ENCODE measurements around the gene CROCC.
"Not testable (repeated sequence)": the region's sequence is repeated elsewhere in the genome, so short reads cannot be mapped to it uniquely, and the experiment has no call there.

The CROCC gene

DNA sequence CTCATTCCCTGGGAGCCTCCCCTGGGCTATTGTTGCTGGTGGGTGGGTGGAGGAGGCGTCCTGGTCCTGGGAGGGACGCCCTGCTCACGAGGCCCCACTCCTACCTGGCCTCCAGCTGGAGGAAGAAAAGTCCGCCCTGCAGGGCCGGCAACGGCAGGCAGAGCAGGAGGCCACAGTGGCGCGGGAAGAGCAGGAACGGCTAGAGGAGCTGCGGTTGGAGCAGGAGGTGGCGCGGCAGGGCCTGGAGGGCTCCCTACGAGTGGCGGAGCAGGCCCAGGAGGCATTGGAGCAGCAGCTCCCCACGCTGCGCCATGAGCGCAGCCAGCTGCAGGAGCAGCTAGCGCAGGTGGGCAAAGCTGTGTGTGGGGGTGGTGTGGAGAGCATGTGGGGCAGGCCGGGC, 24.9 kb downstream of the CROCC start:
- Histone ChIP-seq H3K4me3 (ENCODE audit: low read length) (no peak overlapping the region), H3K9me3 (replicated peaks; ENCODE audit: insufficient read depth, low read length) (no peaks in the 10 kb centered on the region), H3K27me3 (replicated peaks; ENCODE audit: insufficient read depth, low read length) (no peaks in the 10 kb centered on the region), H2AFZ (ENCODE audit: low read length) (no peak overlapping the region), H3K4me1 (ENCODE audit: low read length) (no peaks in the 10 kb centered on the region), H4K20me1 (ENCODE audit: insufficient read depth, low read length) (no peaks in the 10 kb centered on the region), H3K27ac (ENCODE audit: low read length) (no peak overlapping the region), H3K79me2 (ENCODE audit: low read length) (no peaks in the 10 kb centered on the region), H3K9me2 (replicated peaks; ENCODE audit: insufficient read depth, low read length) (no peaks in the 10 kb centered on the region), H3F3A (ENCODE audit: insufficient read depth, low read length) (no peaks in the 10 kb centered on the region), H3K36me3 (replicated peaks; ENCODE audit: insufficient read depth, low read length) (no peaks in the 10 kb centered on the region), H3K9ac (ENCODE audit: low read length) (no peak overlapping the region), H3K4me2 (ENCODE audit: low read depth, low read length) (no peak overlapping the region)
- DNase-seq: no peak
- TF ChIP-seq, protein P1, sequence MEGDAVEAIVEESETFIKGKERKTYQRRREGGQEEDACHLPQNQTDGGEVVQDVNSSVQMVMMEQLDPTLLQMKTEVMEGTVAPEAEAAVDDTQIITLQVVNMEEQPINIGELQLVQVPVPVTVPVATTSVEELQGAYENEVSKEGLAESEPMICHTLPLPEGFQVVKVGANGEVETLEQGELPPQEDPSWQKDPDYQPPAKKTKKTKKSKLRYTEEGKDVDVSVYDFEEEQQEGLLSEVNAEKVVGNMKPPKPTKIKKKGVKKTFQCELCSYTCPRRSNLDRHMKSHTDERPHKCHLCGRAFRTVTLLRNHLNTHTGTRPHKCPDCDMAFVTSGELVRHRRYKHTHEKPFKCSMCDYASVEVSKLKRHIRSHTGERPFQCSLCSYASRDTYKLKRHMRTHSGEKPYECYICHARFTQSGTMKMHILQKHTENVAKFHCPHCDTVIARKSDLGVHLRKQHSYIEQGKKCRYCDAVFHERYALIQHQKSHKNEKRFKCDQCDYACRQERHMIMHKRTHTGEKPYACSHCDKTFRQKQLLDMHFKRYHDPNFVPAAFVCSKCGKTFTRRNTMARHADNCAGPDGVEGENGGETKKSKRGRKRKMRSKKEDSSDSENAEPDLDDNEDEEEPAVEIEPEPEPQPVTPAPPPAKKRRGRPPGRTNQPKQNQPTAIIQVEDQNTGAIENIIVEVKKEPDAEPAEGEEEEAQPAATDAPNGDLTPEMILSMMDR (IDR thresholded peaks at IDR 0.05; ENCODE audit: low read length): no peak
- TF ChIP-seq EZH2 (optimal IDR thresholded peaks at IDR 0.05; ENCODE audit: low read depth, low read length) (no peak), EZH2phosphoT487 (IDR thresholded peaks at IDR 0.05; ENCODE audit: low read length) (no peak)

DNA sequence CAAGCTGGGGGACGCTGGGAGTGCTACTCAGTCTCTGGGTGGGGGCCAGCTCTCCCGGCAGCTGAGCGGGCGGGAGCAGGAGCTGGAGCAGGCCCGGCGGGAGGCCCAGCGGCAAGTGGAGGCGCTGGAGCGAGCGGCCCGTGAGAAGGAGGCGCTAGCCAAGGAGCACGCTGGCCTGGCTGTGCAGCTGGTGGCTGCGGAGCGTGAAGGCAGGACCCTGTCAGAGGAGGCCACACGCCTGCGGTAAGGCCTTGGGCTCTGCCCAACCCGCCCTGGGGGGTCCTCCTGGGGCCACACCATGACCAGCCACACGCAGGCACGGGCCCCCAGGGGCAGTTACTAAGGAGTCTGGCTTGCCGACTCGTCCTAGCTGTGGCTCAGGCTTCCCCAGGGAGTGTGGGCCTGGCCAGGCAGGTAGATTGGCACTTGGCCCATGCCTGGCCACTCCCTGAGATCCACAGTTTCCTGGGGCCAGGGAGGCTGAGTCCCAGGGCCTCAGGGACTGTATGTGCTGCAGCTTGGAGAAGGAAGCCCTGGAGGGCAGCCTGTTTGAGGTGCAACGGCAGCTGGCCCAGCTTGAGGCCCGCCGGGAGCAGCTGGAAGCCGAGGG, 26.7 kb downstream of the CROCC start:
- not testable (repeated sequence) for H3K4me3 ChIP-seq (ENCODE audit: low read length); H3K4me2 ChIP-seq (ENCODE audit: low read depth, low read length); H3K79me2 ChIP-seq (ENCODE audit: low read length); H4K20me1 ChIP-seq (ENCODE audit: insufficient read depth, low read length); H2AFZ ChIP-seq (ENCODE audit: low read length); H3K9ac ChIP-seq (ENCODE audit: low read length); H3F3A ChIP-seq (ENCODE audit: insufficient read depth, low read length); H3K27me3 ChIP-seq (replicated peaks; ENCODE audit: insufficient read depth, low read length); DNase-seq; H3K9me2 ChIP-seq (replicated peaks; ENCODE audit: insufficient read depth, low read length); H3K9me3 ChIP-seq (replicated peaks; ENCODE audit: insufficient read depth, low read length); H3K27ac ChIP-seq (ENCODE audit: low read length); H3K36me3 ChIP-seq (replicated peaks; ENCODE audit: insufficient read depth, low read length); H3K4me1 ChIP-seq (ENCODE audit: low read length)

DNA sequence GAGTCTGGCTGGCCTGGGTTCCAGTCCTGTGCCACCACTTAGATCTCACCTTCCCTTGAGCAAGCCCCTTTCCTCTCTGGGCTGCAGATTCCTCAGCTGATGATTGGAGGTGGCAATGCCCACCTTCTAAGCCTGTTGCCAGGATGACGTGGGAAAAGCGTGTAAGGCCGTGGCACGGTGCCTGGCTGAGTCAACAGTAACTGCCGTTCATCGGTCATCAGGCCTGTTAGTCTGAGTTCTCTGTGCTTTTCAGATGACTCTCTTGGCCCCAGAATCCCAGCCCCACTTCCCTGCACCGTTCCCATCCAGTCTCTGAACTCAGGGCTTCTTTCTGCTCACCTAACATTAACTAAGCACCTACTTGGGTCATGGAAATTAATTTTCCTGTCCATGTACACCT, 27.3 kb downstream of the CROCC start:
- DNase-seq; H3K27ac ChIP-seq (ENCODE audit: low read length): not testable (repeated sequence)

DNA sequence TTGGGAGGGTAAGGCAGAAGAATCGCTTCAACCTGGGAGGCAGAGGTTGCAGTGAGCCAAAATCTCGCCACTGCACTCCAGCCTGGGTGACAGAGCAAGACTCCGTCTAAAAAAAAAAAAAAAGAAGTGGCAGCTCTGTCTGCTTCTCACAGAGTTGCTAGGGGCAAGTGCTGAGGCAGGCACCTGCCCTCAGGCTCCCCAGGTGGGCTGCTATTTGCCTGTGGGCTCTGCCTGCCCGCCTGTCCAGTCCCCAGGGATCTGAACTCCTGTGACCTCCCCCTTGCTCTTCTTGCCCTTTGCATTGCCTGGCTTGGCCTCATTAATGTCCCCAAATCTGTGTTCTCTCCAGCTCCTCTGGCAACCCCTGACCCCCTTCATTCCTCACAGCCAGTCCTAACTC, 30.6 kb downstream of the CROCC start:
- H3K36me3 ChIP-seq (replicated peaks; ENCODE audit: insufficient read depth, low read length): not testable (repeated sequence)

More for the DNA sequence above, 27.3 kb downstream of the CROCC start:
- H3F3A ChIP-seq (ENCODE audit: insufficient read depth, low read length); H3K9me2 ChIP-seq (replicated peaks; ENCODE audit: insufficient read depth, low read length); H3K9me3 ChIP-seq (replicated peaks; ENCODE audit: insufficient read depth, low read length); H3K27me3 ChIP-seq (replicated peaks; ENCODE audit: insufficient read depth, low read length); H3K4me1 ChIP-seq (ENCODE audit: low read length); H3K4me2 ChIP-seq (ENCODE audit: low read depth, low read length); H4K20me1 ChIP-seq (ENCODE audit: insufficient read depth, low read length); H3K79me2 ChIP-seq (ENCODE audit: low read length); H3K4me3 ChIP-seq (ENCODE audit: low read length); H3K36me3 ChIP-seq (replicated peaks; ENCODE audit: insufficient read depth, low read length); H2AFZ ChIP-seq (ENCODE audit: low read length); H3K9ac ChIP-seq (ENCODE audit: low read length): not testable (repeated sequence)

DNA sequence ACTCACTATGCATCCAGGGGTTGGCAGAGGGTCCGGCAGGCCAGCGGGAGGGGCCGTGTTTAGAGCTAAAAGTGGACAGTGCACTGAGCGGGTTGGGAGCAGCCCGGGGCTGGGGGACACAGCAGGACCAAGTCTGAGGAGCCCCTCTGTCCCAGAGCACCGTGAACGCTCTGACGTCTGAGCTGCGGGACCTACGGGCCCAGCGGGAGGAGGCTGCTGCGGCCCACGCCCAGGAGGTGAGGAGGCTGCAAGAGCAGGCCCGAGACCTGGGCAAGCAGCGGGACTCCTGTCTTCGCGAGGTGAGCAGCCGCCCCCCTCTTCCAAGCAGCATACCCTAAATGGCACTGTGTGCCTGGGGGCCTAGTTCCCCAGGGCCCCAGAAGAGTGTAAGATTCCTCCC, 32.8 kb downstream of the CROCC start:
- no peaks in the 10 kb centered on the region for H3K36me3 ChIP-seq (replicated peaks; ENCODE audit: insufficient read depth, low read length)
- H3K27ac ChIP-seq (ENCODE audit: low read length): no peak overlapping the region
- H3K9ac ChIP-seq (ENCODE audit: low read length): no peak overlapping the region
- no peaks in the 10 kb centered on the region for H3K9me2 ChIP-seq (replicated peaks; ENCODE audit: insufficient read depth, low read length)
- DNase-seq: no peak
- H3K27me3 ChIP-seq (replicated peaks; ENCODE audit: insufficient read depth, low read length): no peaks in the 10 kb centered on the region
- H3K4me3 ChIP-seq (ENCODE audit: low read length): no peak overlapping the region
- no peak overlapping the region for H3K4me2 ChIP-seq (ENCODE audit: low read depth, low read length)
- no peaks in the 10 kb centered on the region for H3F3A ChIP-seq (ENCODE audit: insufficient read depth, low read length)
- H3K4me1 ChIP-seq (ENCODE audit: low read length): no peaks in the 10 kb centered on the region
- TF ChIP-seq EZH2phosphoT487 (IDR thresholded peaks at IDR 0.05; ENCODE audit: low read length): no peak
- TF ChIP-seq, protein P1 (IDR thresholded peaks at IDR 0.05; ENCODE audit: low read length): no peak
- no peak for TF ChIP-seq EZH2 (optimal IDR thresholded peaks at IDR 0.05; ENCODE audit: low read depth, low read length)
- no peak overlapping the region for H2AFZ ChIP-seq (ENCODE audit: low read length)
- no peaks in the 10 kb centered on the region for H3K9me3 ChIP-seq (replicated peaks; ENCODE audit: insufficient read depth, low read length)
- H3K79me2 ChIP-seq (ENCODE audit: low read length): no peaks in the 10 kb centered on the region
- H4K20me1 ChIP-seq (ENCODE audit: insufficient read depth, low read length): no peaks in the 10 kb centered on the region

More for the DNA sequence above, 30.6 kb downstream of the CROCC start:
- not testable (repeated sequence) for H3K4me3 ChIP-seq (ENCODE audit: low read length); H3K9ac ChIP-seq (ENCODE audit: low read length); H3K27ac ChIP-seq (ENCODE audit: low read length); H3K79me2 ChIP-seq (ENCODE audit: low read length); H3K4me2 ChIP-seq (ENCODE audit: low read depth, low read length); H3F3A ChIP-seq (ENCODE audit: insufficient read depth, low read length); DNase-seq; H2AFZ ChIP-seq (ENCODE audit: low read length); H3K9me2 ChIP-seq (replicated peaks; ENCODE audit: insufficient read depth, low read length); H3K27me3 ChIP-seq (replicated peaks; ENCODE audit: insufficient read depth, low read length); H4K20me1 ChIP-seq (ENCODE audit: insufficient read depth, low read length); H3K4me1 ChIP-seq (ENCODE audit: low read length); H3K9me3 ChIP-seq (replicated peaks; ENCODE audit: insufficient read depth, low read length)

Data from MM.1S (cell line).